ENCODE data around the gene ASCL5. TPM values are rescaled to one million over a fixed set of nuclear protein-coding genes. Genes with fewer than 3 reads are reported as not detected.

ASCL5 gene
- total RNA-seq, 1 experiment from 2014 or later, result not detected

- H3K36me3 ChIP-seq (ENCODE audit: control insufficient read depth, insufficient read depth, low read length), result no peaks in the 10 kb centered on the region
- ATAC-seq (no peak), DNase-seq (ENCODE audit: low read depth, low spot score) (no peak)
- intact Hi-C loops (cut with micrococcal nuclease; ENCODE audit: unreplicated experiment) (loop anchor here (5.0 kb wide), 1 partner anchor 136 kb away; no protein-coding TSS in a partner anchor), in situ Hi-C loops (cut with HindIII; ENCODE audit: low pct_unique_long_range_greater_than_20kb, low sequenced_read_pairs) (no loop called here)
- peaks cover 3% of the 10 kb centered on the region; the same call in 1 of the 2 replicates for H3K4me1 ChIP-seq (ENCODE audit: control insufficient read depth, insufficient read depth, low read length)
- BruUV-seq (replicated peaks), result no TSS peak
- CTCF ChIA-PET, result interaction anchor here (0.6 to 2.2 kb wide), 5 partner anchors 14 to 141 kb away, joined by 5 to 25 read pairs (median 11); partner anchors contain the start of gene ASCL5
- TF ChIP-seq TCF7L2 (IDR thresholded peaks at IDR 0.05; ENCODE audit: low read depth, low read length) (no peak), CTCF (IDR thresholded peaks at IDR 0.05) (no peak), POLR2AphosphoS5 (IDR thresholded peaks at IDR 0.05; ENCODE audit: low read depth, low read length) (no peak), REST (IDR thresholded peaks at IDR 0.05; ENCODE audit: insufficient read depth in 1 of 2, low read depth in 2 of 2, low read length in 1 of 2) (no peak), SIN3A (IDR thresholded peaks at IDR 0.05; ENCODE audit: borderline replicate concordance, insufficient read depth, low read depth, low read length) (no peak)
- no peaks in the 10 kb centered on the region for H3K9me3 ChIP-seq (ENCODE audit: control insufficient read depth, insufficient read depth, low read depth, low read length)
- no peak overlapping the region for H3K4me3 ChIP-seq (ENCODE audit: low read depth in 2 of 2, low read length in 2 of 2)
- POLR2A ChIA-PET, result no interaction called here
- no peaks in the 10 kb centered on the region for H3K27me3 ChIP-seq (ENCODE audit: control insufficient read depth, insufficient read depth, low read length)
- H3K27ac ChIP-seq (ENCODE audit: low read length), result no peak overlapping the region
These were observed 14.1 kb downstream of the ASCL5 start for GRCh38 chr1:201112926-201113325.

GRCh38 chr1:201112173-201112731 is 14.7 kb downstream of the ASCL5 start, which contains the start of gene CACNA1S:
Gene CACNA1S (minus strand): TSS chr1:201112426. CDS start chr1:201112339, 87 bp downstream.
- ATAC-seq (no peak), DNase-seq (ENCODE audit: low read depth, low spot score) (no peak)
- Histone ChIP-seq H3K27me3 (ENCODE audit: control insufficient read depth, insufficient read depth, low read length) (no peaks in the 10 kb centered on the region), H3K4me1 (ENCODE audit: control insufficient read depth, insufficient read depth, low read length) (peaks cover 3% of the 10 kb centered on the region; the same call in 1 of the 2 replicates), H3K4me3 (ENCODE audit: low read depth in 2 of 2, low read length in 2 of 2) (no peak within 1 kb of the TSS), H3K9me3 (ENCODE audit: control insufficient read depth, insufficient read depth, low read depth, low read length) (no peaks in the 10 kb centered on the region), H3K27ac (ENCODE audit: low read length) (no peak within 1 kb of the TSS), H3K36me3 (ENCODE audit: control insufficient read depth, insufficient read depth, low read length) (no peaks in the 10 kb centered on the region)
- TF ChIP-seq POLR2AphosphoS5 (IDR thresholded peaks at IDR 0.05; ENCODE audit: low read depth, low read length) (no peak), CTCF (IDR thresholded peaks at IDR 0.05) (no peak), TCF7L2 (IDR thresholded peaks at IDR 0.05; ENCODE audit: low read depth, low read length) (no peak), SIN3A (IDR thresholded peaks at IDR 0.05; ENCODE audit: borderline replicate concordance, insufficient read depth, low read depth, low read length) (no peak), REST (IDR thresholded peaks at IDR 0.05; ENCODE audit: insufficient read depth in 1 of 2, low read depth in 2 of 2, low read length in 1 of 2) (no peak)
- intact Hi-C loops (cut with micrococcal nuclease; ENCODE audit: unreplicated experiment) (loop anchor here (5.0 kb wide), 1 partner anchor 135 kb away; no protein-coding TSS in a partner anchor), in situ Hi-C loops (cut with HindIII; ENCODE audit: low pct_unique_long_range_greater_than_20kb, low sequenced_read_pairs) (no loop called here)
- ChIA-PET POLR2A (no interaction called here), CTCF (interaction anchor here (1.6 kb wide), 1 partner anchor 133 kb away, joined by 5 read pairs; no protein-coding TSS in a partner anchor)
- no TSS peak for BruUV-seq (replicated peaks)

All from Panc1 (cell line).